Activated naive CD8-positive, alpha-beta T cell treated with anti-CD3 and anti-CD28 coated beads, Interleukin-2, amount 10 ng/mL, durations not matched to agents 7 days and 5 days (primary cell): ENCODE results near the gene TUBGCP3. TPM values are rescaled to one million over a fixed set of nuclear protein-coding genes. Genes with fewer than 3 reads are reported as not detected.

Experiments used
- ATAC-seq: fragments of 150-1000 bp; cut with Tn5 transposase; one replicate; pipeline ENCODE4 v1.10.0; 2021; ENCODE audit warnings: low read depth, moderate library complexity
- POLR2A ChIA-PET: fragments of 350-600 bp; sonication (Branson Sonifier 250); formaldehyde crosslinking; loops from one replicate; lab custom pipeline; 2021; ENCODE audit warnings: antibody characterized with exemption; lab: Charles Lee
- DNase-seq: peaks from one replicate; pipeline ENCODE4 v3.0.0; 2021
- H3K27ac Mint-ChIP-seq: one replicate; pipeline ENCODE4 v1.8.0; 2022; ENCODE audit warnings: mild to moderate bottlenecking, mixed read lengths
- H3K27me3 Mint-ChIP-seq: one replicate; pipeline ENCODE4 v1.8.0; 2022; ENCODE audit warnings: mild to moderate bottlenecking, moderate library complexity, mixed read lengths
- H3K36me3 Mint-ChIP-seq: one replicate; pipeline ENCODE4 v1.8.0; 2021; ENCODE audit warnings: mild to moderate bottlenecking, mixed read lengths
- H3K4me1 Mint-ChIP-seq: one replicate; pipeline ENCODE4 v1.8.0; 2021; ENCODE audit warnings: mixed read lengths
- H3K4me3 Mint-ChIP-seq: one replicate; pipeline ENCODE4 v1.8.0; 2022; ENCODE audit warnings: mild to moderate bottlenecking, moderate library complexity, mixed read lengths
- H3K9me3 Mint-ChIP-seq: one replicate; pipeline ENCODE4 v1.8.0; 2021; ENCODE audit warnings: mixed read lengths
- total RNA-seq, 2 experiments: library from RNA; stranded (reverse); gene quantifications; one replicate each; pipeline ENCODE4 v1.2.3, GENCODE V29; 2021

The TUBGCP3 gene
- total RNA-seq, 2 experiments from 2014 or later: 62.4 to 63.3 TPM

DNA sequence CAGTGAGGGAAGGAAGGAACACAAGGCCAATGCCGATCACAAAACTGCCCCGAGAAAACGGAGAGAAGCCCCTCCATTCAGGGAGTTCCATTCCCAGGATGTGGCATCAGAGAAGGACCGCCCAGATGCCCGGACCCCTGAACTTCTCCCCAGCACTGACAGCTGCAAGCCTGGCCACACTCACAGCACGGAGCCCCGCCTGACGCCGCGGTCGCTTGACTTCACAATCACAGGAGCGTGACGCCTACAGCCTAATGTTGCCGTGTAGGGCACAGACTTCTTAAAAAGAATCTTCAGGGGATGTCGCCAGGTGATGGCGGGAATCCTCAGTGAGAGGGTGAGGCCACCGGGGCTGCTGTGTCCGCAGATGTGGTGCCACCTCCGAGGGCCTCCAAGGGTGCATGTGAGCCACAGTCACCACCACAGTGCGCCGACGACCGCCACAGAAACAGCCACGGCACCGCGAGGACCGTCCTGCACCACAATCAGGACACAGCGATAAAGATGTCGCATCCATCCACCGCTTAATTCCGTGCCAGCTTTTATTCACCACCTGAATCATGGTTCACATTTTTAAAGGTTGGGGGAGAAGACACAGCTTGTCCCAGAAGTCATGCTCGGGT, 134.6 kb downstream of the TUBGCP3 start:
- no peaks in the 10 kb centered on the region for H3K36me3 Mint-ChIP-seq
- H3K27me3 Mint-ChIP-seq: no peaks in the 10 kb centered on the region
- H3K4me3 Mint-ChIP-seq: no peak overlapping the region
- no peaks in the 10 kb centered on the region for H3K4me1 Mint-ChIP-seq
- H3K9me3 Mint-ChIP-seq: no peaks in the 10 kb centered on the region
- H3K27ac Mint-ChIP-seq: no peak overlapping the region
- POLR2A ChIA-PET: no interaction called here
- no peak for ATAC-seq
- DNase-seq: no peak

DNA sequence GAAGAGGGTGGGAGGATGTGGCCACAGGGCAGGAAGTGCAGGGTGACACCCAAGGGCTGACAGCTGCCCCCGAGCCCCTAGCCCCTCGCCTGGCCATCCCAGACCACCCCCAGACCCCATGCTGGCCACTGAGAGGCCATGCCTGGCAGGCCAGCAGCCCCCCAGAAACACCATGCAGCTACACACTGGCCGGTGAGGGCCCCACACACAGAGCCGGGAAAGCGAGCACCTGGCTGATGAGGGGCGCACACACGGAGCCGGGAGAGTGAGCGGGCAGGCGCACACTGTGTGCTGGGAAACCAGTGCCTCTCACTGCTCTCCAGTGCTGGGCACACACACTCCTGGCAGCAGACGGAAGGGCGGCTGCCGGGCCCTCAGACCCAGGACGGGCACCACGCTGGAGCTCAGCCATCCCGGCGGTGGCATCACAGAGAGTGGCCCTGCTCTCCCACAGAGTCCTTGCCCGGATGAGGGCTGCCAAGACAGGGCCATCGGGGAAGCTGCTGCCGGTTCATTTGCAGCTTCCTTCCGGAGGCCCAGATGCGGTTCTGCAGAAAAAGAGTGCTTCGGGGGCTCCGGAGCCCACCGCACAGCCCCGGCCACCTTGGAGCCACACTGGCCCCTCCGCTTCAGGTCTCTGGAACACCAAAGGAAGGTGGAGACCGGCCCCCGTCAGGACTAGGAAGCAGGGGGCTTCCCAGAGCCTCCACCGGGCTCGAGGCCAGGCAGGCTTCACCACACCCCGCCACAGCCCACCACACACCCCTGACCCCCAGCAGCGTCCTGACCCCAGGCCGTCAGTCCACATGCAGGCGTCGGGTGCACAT, 135.4 kb downstream of the TUBGCP3 start:
- Mint-ChIP-seq H3K27ac (no peak overlapping the region), H3K9me3 (no peaks in the 10 kb centered on the region), H3K4me3 (no peak overlapping the region), H3K36me3 (no peaks in the 10 kb centered on the region), H3K27me3 (no peaks in the 10 kb centered on the region), H3K4me1 (no peaks in the 10 kb centered on the region)
- no peak for DNase-seq
- no peak for ATAC-seq
- POLR2A ChIA-PET: no interaction called here

DNA sequence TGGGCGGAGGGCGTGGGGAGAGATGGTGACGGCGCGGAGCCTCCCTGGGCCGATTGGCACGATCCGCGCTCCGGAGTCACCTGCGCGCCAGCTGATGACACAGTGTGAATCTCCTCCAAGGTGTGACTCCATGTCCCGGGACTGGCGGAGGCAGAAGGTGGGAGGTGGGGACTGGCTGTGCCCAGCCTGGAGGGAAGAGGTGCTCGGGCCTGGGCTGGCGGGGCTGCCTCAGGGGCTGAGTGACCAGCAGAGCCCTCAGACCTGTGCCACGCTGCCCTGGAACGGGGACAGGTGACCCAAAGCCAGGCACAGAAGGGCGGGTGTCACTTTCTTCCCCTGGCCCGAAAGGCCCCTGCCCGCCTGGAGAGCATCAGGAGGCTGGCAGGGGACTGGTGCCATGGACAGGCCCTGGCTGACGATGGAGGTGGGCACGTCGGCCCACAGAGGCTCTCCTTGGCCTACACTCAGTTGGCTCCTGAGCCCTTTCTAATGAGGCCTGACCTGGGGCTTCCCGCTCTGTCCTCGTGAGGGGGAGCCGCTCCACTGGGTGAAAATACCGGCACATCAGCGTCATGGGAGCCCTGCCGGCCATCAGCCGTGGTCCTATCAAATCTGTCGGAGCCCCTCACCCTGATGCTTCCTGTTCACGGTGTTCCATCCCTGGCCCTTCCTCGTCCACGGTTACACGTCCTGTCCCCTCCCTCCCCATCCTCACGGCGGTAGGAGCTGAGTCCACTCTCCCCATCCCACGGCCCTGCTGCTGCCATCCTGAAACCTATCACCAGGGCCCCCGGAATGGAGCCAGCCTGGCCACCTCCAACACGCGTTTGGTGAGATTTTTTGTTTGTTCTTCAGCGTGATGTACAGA, 136.2 kb downstream of the TUBGCP3 start:
- Mint-ChIP-seq H3K9me3 (no peaks in the 10 kb centered on the region), H3K36me3 (no peaks in the 10 kb centered on the region), H3K27ac (no peak overlapping the region), H3K27me3 (no peaks in the 10 kb centered on the region), H3K4me1 (no peaks in the 10 kb centered on the region), H3K4me3 (no peak overlapping the region)
- POLR2A ChIA-PET: no interaction called here
- no peak for ATAC-seq
- no peak for DNase-seq

DNA sequence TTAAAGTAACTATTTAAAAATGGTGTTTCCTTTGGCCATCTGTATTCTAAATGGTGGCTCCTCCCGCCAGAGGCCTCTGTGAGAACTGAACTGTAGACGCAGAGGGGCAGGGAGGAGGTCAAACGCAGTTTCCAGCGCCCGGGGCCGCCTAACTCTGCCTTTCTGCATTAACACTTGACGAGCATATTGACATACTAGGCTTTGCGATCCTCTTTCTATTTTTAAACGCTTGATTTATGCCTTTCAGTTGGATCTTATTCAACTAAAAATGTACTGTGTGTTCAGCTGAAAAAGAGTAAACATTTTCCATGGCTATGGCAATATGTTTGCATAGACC, 137.1 kb downstream of the TUBGCP3 start:
- Mint-ChIP-seq H3K4me1 (no peaks in the 10 kb centered on the region), H3K27ac (no peak overlapping the region), H3K4me3 (no peak overlapping the region), H3K27me3 (no peaks in the 10 kb centered on the region), H3K9me3 (no peaks in the 10 kb centered on the region), H3K36me3 (no peaks in the 10 kb centered on the region)
- ATAC-seq (no peak), DNase-seq (no peak)
- POLR2A ChIA-PET: no interaction called here

DNA sequence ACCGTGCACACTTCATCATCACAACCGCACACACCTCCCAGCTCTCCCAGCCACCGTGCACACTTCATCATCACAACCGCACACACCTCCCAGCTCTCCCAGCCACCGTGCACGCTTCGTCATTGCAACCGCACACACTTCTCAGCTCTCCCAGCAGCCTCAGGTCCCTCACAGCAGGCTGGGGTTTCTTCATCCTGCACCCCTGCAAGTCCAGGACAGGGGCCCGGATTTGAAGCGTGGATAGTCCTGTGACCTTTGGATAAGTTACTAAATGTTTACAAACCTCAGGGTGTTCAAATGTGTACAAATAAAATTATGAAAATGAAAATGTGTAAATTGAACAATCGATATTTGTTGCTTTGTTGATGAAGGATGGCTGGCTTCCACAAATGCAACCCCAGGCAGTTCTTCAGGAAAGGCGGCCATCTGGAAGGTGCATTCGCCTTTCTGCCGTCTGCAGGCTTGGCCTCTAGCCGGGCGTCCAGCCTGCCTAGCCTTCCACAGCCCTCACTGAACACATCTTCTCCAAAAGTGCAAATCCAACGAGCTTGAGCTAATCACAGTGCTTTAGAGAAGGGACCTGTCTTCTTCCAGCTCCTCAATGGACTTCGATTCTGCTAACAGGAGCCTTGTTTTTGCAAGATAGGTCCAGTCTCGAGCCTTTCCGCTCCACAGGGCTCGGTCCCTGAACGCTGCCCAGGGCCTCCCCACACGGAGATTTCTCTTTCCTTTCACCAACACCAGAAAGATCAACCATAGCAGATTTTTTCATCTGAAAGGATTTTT, 137.6 kb downstream of the TUBGCP3 start:
- Mint-ChIP-seq H3K27ac (no peak overlapping the region), H3K9me3 (no peaks in the 10 kb centered on the region), H3K36me3 (no peaks in the 10 kb centered on the region), H3K27me3 (no peaks in the 10 kb centered on the region), H3K4me3 (no peak overlapping the region), H3K4me1 (no peaks in the 10 kb centered on the region)
- DNase-seq (no peak), ATAC-seq (no peak)
- POLR2A ChIA-PET: no interaction called here

DNA sequence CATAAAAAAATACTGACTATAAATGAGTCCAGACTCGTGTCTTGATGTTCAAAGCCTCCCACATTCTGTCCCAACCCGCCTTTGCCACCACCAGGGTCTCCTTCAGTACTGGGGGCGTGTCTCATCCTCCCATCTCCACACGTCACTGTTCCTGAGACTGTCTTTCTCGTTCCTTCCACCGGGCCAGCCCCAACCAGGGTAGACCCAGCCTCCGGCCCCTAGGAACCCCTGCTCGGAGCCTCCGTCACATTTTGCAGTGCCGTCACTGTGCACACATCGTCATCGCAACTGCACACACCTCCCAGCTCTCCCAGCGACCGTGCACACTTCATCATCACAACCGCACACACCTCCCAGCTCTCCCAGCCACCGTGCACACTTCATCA, 138.4 kb downstream of the TUBGCP3 start:
- Mint-ChIP-seq H3K27me3 (no peaks in the 10 kb centered on the region), H3K27ac (no peak overlapping the region), H3K4me3 (no peak overlapping the region), H3K4me1 (no peaks in the 10 kb centered on the region), H3K36me3 (no peaks in the 10 kb centered on the region), H3K9me3 (no peaks in the 10 kb centered on the region)
- POLR2A ChIA-PET: no interaction called here
- DNase-seq (no peak), ATAC-seq (no peak)

DNA sequence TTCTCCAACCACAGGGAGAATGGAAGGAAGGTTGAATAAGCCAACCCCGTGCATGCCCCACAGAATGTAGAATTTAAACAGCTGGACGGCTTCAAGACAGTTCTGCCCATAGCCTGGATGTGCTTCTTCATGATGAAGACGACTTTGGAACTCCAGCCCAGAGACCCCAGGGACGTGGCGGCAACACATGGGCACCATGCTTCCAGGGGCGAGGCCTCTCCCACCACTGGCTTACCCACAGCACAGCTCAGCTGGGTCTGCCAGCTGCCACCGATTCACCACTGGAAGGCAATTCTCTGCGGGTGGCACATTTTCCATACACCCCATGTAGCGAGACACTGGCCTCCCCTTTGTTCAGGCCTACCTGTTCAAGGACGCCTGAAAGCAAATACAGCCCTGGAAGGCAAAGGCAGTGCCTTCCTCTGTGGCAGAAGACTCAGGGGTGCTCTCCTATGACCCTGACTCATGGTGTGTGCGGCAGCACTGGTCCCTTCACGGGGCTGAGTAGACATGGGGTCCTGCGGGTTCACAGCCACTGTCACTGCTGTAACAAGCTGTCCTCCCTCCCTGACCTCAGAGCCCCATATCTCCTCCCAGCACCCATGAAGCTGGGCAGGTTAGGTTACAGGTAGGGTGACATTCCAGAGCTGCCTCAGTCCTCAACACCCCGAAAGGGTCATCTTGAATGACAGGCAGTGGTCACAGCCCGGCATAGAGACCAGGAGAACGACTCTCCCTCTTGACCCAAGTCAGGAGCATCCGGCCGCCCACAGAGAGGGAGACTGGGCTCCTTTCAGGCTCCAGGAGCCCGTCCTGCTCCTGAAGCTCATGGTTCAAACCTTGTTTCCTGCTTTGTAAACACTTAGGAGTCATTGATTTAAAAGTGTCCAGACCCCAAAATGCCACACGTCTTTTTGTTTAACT, 139.1 kb downstream of the TUBGCP3 start:
- Mint-ChIP-seq H3K27ac (no peak overlapping the region), H3K4me1 (no peaks in the 10 kb centered on the region), H3K9me3 (no peaks in the 10 kb centered on the region), H3K36me3 (no peaks in the 10 kb centered on the region), H3K4me3 (no peak overlapping the region), H3K27me3 (peaks cover 2% of the 10 kb centered on the region)
- ATAC-seq: no peak
- DNase-seq: no peak
- POLR2A ChIA-PET: no interaction called here

DNA sequence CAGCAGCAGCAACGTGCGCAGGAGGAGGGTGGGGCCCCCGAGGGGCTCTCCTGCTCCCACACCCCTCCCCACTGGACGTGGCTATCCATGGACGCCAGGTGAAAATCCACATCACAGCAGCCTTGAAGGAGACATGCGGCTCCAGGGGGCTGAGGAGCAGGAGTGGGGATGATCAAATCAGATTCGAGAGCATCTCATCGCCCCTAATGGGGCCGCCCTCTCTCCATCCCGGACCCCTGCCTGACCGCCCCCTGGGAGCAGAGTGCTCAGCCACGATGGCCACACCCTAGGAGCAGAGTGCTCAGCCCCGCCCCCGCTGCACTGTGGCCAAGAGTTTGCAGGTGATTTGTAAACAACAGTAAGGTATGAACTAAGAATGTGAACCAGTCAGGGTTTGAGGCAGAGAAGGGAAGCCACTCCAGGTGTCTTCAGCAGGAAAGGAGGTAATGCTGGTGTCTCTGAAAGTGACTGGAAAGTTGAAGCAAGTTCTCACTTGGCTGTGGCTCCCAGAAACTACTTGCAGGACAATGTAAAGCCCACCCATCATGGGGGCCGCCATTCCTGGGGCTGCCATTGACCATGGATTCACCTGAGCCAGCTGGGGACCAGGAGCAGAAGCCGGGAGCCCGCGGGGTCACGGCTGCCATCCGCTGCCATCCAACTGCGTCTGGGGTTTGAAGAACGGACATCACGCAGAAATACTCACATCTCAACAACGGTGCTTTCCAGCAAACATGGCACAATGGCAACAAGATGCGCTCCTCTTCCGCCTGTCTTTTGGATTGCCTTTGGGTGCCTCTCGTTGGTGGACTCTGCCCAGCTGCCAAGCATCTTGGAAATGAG, 140.0 kb downstream of the TUBGCP3 start:
- Mint-ChIP-seq H3K27me3 (peaks cover 10% of the 10 kb centered on the region), H3K4me3 (no peak overlapping the region), H3K9me3 (no peaks in the 10 kb centered on the region), H3K36me3 (no peaks in the 10 kb centered on the region), H3K4me1 (peaks cover 2% of the 10 kb centered on the region), H3K27ac (no peak overlapping the region)
- POLR2A ChIA-PET: no interaction called here
- ATAC-seq (no peak), DNase-seq (no peak)

DNA sequence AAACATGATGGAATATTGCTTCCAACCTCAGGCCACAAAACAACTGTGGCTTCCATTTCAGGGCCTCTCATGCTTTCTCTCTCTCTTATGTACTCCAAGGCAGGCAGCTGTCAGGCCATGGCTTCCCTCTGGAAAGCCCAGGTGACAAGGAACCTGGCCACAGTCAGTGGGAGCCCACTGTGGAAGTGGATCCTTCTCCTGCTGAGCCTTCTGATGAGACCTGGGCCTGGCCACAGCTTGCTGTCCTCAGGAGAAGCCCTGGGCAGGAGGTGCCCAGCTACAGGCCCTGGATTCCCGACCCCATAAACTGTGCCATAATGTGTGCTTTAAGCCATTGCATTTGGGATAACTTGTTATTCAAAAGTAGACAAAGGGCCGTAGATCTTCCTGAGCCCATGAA, 140.6 kb downstream of the TUBGCP3 start:
- Mint-ChIP-seq H3K9me3 (no peaks in the 10 kb centered on the region), H3K36me3 (no peaks in the 10 kb centered on the region), H3K4me3 (no peak overlapping the region), H3K27ac (no peak overlapping the region), H3K4me1 (peaks cover 2% of the 10 kb centered on the region), H3K27me3 (peaks cover 12% of the 10 kb centered on the region)
- ATAC-seq: no peak
- POLR2A ChIA-PET: no interaction called here
- no peak for DNase-seq

DNA sequence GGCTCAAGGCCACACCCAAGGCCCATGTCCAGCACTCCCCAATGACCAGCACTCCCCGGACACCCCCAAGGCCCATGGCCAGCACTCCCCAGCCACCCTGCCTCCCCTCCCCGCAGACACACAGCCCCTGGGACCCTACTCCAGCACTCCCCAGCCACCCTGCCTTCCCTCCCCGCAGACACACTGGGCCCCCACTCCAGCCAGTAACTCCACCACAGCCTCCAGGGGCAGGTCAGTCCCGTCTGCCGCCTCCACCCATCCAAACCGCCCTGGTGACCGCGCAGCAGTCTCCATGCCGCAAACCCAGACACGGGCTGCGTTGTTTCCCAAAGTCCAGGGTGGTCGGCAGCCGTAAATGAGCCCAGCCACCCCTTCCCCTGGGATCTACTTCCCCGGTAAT, 141.1 kb downstream of the TUBGCP3 start:
- H3K9me3 Mint-ChIP-seq: no peaks in the 10 kb centered on the region
- ATAC-seq (no peak), DNase-seq (no peak)
- peaks cover 2% of the 10 kb centered on the region for H3K4me1 Mint-ChIP-seq
- no peak overlapping the region for H3K27ac Mint-ChIP-seq
- POLR2A ChIA-PET: no interaction called here
- H3K4me3 Mint-ChIP-seq: no peak overlapping the region
- no peaks in the 10 kb centered on the region for H3K36me3 Mint-ChIP-seq
- H3K27me3 Mint-ChIP-seq: peaks cover 12% of the 10 kb centered on the region

DNA sequence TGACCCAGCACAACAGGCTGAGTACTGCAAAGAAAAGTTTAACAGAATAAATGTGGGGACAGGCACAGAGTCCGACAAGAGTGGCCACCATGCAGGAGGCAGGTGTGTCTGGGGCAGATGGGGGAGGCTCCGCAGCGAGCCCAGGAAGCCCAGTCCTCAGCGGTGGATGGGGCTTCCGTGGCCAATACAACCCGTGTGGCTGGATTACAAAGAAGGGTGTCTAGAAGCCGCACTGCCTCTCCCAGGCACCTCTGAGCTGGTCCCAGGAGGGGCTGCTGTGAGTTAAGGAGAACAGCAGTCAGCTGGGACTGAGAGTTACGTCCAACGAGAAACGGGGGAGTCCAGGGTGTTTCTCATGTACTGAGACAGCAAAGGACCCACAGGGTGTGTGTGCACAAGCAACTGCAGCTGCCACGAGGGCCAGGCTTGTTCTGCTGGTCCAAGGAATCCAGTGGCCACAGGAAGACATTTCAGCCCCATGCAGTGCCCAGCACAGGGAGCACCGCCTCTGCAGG, 141.5 kb downstream of the TUBGCP3 start:
- Mint-ChIP-seq H3K4me3 (no peak overlapping the region), H3K27me3 (peaks cover 12% of the 10 kb centered on the region), H3K36me3 (no peaks in the 10 kb centered on the region), H3K4me1 (peaks cover 2% of the 10 kb centered on the region), H3K9me3 (no peaks in the 10 kb centered on the region), H3K27ac (no peak overlapping the region)
- no peak for ATAC-seq
- POLR2A ChIA-PET: no interaction called here
- no peak for DNase-seq
